HG02759 (cell line): Measurements from ENCODE around the gene HLA-DOA.

Experiments
- ATAC-seq: cut with Tn5 transposase; IDR thresholded peaks from one replicate; pipeline ENCODE4 v1.9.1; 2021; ENCODE audit warnings: mild to moderate bottlenecking, moderate library complexity; ENCODE audit not compliant: unreplicated experiment

The HLA-DOA gene

DNA sequence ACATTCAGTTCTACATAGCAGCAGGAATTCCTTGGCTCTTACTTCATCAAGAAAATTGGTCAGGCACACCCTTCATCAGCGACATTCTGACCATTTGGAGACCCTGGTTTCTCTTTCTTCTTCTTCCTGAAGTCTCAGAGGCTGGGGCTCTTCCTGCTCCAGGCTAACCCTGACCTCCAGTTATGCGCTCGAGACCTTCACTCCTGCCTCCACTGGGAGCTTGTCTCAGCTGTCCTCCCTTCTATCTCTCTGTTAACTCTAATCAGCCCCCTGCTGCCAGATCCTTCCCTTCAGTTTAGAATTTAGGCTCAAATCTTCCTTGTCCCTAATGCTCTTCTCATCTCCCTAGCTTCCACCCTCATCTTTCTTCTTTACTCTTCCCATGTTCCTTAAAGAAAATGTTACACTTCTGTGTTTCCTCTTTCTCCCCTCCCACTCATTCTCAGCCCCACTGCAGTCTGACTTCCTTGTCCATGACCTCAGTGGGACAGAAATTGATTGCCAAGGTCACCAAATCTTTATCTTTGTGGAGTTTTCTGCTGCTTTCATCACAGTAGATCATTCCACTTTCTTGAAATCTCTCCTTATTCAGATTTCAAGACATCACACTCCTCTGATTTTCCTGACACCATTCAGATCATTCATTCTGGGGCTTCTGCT, 8.4 kb upstream of the HLA-DOA start:
- ATAC-seq: no peak

- no peak for ATAC-seq
These were observed 7.6 kb upstream of the HLA-DOA start for GRCh38 chr6:33017018-33017417.

- ATAC-seq: no peak
These were observed 6.4 kb upstream of the HLA-DOA start for GRCh38 chr6:33015798-33016197.

GRCh38 chr6:33014841-33015634, 5.6 kb upstream of the HLA-DOA start:
- ATAC-seq: no peak

GRCh38 chr6:33013608-33014007, 4.2 kb upstream of the HLA-DOA start:
- no peak for ATAC-seq

DNA sequence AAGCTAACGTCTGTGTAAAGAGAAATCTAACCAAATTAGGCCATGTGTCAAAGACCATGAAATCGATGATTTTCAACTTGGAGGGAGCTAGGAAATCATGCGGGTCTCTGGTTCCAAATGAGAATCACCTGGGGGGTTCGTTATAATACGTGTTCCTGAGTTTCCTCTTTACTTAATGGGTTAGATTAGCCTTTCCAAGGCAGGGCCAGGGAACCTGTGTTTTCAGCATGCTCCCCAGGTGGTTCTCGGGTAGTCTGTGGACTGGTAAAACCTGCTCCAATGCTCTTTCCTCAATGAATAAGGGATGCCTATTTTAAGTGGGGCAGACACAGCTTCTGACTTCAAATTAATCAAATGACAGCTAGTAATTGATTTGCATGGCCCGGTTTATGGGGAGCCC, 965 bp upstream of the HLA-DOA start:
- no peak for ATAC-seq

DNA sequence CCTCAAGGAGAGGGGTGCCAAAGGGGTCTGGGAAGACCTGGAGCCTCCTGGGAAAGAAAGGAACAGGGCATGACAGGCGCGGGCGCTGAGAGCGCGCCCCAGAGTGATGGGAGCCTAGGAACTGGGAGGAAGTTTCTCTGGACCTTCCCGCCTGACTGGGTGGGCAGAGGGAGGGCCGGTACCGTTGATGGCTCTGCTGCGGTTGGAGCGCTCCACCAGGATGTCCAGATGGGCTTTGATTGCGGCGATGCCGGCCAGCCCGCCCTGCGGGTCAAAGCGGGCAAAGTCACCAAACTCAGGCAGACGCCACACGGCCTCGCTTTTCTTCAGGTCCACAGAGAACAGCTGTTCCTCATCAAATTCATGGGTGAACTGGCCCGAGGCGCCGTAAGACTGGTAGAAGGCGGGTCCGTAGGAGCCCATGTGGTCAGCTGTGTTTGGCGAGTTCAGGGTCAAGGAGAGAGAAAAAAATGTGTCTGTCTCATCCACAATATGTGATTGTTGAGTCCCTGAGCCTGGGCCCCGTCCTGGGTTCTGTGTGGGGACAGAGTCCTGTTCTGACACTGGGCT, 1.5 kb downstream of the HLA-DOA start:
- no peak for ATAC-seq

- no peak for ATAC-seq
These were observed 4.5 kb downstream of the HLA-DOA start for GRCh38 chr6:33004940-33005339.

- ATAC-seq: no peak
These were observed 7.7 kb downstream of the HLA-DOA start for GRCh38 chr6:33001685-33002084.

- no peak for ATAC-seq
These were observed 9.3 kb downstream of the HLA-DOA start for GRCh38 chr6:33000055-33000454.

DNA sequence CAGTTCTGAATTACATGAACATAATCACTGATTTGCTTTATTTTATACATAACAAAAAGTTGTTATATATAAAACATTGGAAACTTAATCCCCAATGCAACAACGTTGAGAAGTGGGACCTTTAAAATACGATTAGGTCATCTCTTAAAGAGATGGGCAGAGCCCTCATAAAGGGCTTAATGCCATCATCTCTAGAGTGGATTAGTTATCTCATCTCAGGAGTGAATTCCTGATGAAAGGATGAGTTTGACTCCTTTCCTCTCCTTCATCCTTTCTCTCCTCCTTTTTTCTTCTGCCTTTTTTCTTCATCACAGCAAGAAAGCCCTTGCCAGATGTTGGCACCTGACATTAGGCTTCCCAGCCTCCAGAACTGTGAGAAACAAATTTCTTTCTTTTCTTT, 13.9 kb downstream of the HLA-DOA start:
- ATAC-seq: no peak

GRCh38 chr6:32993363-32993973, 15.9 kb downstream of the HLA-DOA start:
- no peak for ATAC-seq

DNA sequence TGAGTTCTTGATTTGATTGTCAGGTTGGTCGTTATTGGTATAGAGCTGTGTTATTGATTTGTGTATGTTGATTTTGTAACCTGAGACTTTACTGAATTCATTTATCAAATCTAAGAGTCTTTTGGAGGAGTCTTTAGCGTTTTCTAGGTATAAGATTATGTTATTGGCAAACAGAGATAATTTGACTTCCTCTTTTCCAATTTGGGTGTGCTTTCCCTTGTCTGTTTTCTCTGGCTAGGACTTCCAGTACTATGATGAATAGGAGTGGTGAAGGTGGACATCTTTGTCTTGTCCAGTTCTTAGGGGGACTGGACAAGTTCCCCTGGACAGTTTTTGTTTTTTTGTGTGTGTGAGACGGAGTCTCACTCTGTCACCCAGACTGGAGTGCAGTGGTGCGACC, 17.4 kb downstream of the HLA-DOA start:
- no peak for ATAC-seq

GRCh38 chr6:32989368-32989767, 20.0 kb downstream of the HLA-DOA start:
- ATAC-seq: no peak

GRCh38 chr6:32984622-32985389, 24.6 kb downstream of the HLA-DOA start:
- ATAC-seq: no peak

DNA sequence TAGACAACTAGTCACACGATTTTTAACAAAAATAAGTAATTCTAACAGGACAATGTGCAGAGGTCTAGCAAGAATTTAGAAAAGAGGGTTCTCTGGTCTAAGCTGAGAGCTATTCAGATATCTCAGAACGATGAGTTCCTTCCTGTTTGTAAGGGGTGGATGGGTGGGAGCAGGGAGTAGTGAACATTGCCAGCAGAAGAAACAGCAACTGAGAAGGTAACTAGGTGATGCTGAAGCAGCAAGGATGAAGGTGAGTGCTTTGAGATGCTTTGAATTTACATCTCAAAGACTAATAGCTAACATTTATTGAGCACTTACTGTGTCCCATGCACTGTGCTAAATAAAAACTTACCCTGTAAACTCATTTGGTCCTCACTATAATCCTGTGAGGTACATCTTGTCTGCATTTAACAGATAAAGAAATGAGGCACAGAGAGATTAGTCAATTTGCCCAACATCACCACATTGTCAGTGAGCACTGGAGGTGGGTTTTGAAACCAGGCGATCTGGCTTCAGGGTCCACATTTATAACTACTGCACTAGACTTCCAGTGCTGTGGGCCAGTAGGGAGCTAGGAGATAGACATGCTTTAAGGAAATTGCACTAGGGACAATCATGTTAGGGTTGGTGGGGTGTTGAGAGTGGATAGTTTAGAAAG, 25.3 kb downstream of the HLA-DOA start:
- no peak for ATAC-seq

GRCh38 chr6:32983493-32983848, 25.9 kb downstream of the HLA-DOA start:
- no peak for ATAC-seq

GRCh38 chr6:32982702-32983492, 26.5 kb downstream of the HLA-DOA start:
- no peak for ATAC-seq

DNA sequence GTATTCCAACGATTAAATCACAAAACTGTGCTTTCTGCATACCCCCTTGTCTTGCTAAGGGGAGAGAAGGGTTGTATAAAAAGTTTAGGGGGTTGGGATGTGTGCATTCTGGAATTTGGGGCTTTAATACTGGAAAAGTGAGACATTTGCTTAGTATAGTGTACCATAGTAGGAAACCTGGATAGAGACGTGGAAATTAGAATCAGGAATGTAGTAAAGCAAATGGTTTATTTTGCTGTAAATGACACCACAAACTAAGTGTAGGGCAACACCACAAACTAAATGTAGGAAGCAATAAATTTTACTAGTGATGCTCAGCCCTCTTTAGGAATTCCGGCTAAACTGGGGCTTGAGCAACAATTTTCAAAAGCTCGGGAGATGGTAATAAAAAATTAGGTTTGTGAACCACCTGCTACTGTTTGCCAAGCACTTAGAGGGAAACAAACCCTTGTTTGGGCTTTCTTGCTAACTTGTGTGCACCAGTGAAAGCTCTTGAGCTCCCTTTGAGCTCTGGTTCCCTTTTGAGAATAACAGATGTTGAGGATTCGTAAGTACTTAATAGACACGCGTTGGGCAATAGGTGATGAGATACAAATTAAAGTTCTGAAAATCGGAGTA, 27.2 kb downstream of the HLA-DOA start:
- ATAC-seq: no peak
